ENCODE results near the gene SVIL. TPM values are rescaled to one million over a fixed set of nuclear protein-coding genes. Genes with fewer than 3 reads are reported as not detected.
"Not testable (repeated sequence)": the region's sequence is repeated elsewhere in the genome, so short reads cannot be mapped to it uniquely, and the experiment has no call there.

Gene SVIL
- total and polyA plus RNA-seq, 7 donors, result 8.3 to 1,443 (median 637) TPM

DNA sequence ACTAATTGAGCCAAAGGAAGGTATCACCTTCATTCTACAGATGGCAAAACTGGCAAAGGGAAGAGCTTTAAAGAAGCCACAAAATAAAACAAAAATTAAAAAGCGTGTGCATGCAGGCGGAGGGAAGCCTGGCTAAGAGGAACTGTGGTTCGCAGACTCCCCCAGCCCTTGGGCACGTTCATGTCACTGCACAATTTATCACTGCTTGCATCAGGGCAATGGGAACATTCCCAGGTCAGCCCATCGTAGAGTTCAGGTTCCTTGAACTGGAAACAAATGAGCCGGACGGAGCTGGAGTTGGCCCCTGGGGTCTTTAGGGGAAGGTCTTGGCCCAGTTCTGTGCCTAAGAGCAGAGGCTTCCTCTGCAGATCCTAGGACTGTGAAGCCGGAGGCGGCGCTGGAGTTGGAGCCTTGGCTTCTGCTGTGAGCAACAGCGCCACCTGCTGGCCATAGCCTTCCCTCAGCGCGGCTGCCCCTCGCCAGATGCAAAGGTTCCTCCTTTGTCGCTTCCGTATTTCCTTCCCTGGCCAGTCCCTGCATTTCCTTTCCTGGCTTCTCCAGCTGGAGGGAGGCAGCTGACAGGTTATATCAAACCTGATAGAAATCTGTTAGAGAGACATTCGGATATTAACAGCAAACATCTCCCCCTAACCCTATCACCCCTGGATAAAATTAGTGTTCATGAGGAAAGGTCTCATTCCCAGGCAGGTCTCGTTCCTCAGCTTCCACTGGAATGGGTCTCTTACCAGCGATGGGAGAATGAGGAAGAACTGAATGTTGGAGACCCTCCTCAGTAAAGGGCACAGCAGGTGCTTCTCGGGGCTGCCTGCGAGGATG, 185.8 kb downstream of the SVIL start:
- H3K9me3 ChIP-seq, H3K4me3 ChIP-seq, H3K36me3 ChIP-seq, H3K27me3 ChIP-seq, H3K27ac ChIP-seq: not testable (repeated sequence)
- DNase-seq, result peak; percentile 90
- peaks cover 0 to 20% (median 13%) of the 10 kb centered on the region in 4 donors for H3K4me1 ChIP-seq
- TF ChIP-seq POLR2AphosphoS5 (IDR thresholded peaks at IDR 0.05), result peak in 1 of 4 donors; percentile 36
- TF ChIP-seq, protein P1, sequence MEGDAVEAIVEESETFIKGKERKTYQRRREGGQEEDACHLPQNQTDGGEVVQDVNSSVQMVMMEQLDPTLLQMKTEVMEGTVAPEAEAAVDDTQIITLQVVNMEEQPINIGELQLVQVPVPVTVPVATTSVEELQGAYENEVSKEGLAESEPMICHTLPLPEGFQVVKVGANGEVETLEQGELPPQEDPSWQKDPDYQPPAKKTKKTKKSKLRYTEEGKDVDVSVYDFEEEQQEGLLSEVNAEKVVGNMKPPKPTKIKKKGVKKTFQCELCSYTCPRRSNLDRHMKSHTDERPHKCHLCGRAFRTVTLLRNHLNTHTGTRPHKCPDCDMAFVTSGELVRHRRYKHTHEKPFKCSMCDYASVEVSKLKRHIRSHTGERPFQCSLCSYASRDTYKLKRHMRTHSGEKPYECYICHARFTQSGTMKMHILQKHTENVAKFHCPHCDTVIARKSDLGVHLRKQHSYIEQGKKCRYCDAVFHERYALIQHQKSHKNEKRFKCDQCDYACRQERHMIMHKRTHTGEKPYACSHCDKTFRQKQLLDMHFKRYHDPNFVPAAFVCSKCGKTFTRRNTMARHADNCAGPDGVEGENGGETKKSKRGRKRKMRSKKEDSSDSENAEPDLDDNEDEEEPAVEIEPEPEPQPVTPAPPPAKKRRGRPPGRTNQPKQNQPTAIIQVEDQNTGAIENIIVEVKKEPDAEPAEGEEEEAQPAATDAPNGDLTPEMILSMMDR (IDR thresholded peaks at IDR 0.05), result peak; percentile 50 to 83 (median 62)
- 25 to 37% methylated on average over 21 of the region's 21 CpGs for WGBS, 2 donors
- intact Hi-C loops (cut with DNase I), result loop anchor here (10.0 kb wide), 1 partner anchor 784 kb away; no protein-coding TSS in a partner anchor

DNA sequence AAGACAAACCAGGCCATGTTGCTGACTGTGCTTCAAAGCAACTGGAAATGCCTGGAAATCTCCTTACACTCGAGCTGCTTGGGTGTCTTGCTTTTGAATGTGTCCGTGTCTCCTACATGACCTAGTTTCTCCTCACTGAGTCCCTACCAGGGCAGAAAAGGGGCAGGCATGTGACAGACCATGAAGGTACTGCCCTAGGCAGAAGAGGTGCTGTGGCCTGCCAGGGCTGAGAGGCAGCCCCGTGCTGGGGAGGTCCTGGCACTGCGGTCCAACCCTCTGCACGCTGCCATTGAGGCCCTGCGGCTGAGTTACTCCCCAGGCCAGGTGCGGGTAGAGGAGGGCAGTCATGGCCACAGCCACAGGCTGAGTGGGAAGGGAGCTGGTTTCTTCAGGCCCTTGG, 186.6 kb downstream of the SVIL start:
- peaks cover 0 to 20% (median 15%) of the 10 kb centered on the region in 4 donors for H3K4me1 ChIP-seq
- intact Hi-C loops (cut with DNase I), result loop anchor here (10.0 kb wide), 1 partner anchor 783 kb away; no protein-coding TSS in a partner anchor
- no peak for DNase-seq
- H3K36me3 ChIP-seq, result no peaks in the 10 kb centered on the region
- no peaks in the 10 kb centered on the region for H3K27me3 ChIP-seq
- TF ChIP-seq POLR2A (IDR thresholded peaks at IDR 0.05), result no peak
- no peak for TF ChIP-seq EP300 (IDR thresholded peaks at IDR 0.05)
- TF ChIP-seq, protein P1 (IDR thresholded peaks at IDR 0.05), result no peak
- no peak for TF ChIP-seq POLR2AphosphoS5 (IDR thresholded peaks at IDR 0.05)
- WGBS, 2 donors, result 89 to 90% methylated on average over 7 of the region's 7 CpGs
- H3K4me3 ChIP-seq, result no peak overlapping the region
- H3K9me3 ChIP-seq, result no peaks in the 10 kb centered on the region
- H3K27ac ChIP-seq, result no peak overlapping the region

DNA sequence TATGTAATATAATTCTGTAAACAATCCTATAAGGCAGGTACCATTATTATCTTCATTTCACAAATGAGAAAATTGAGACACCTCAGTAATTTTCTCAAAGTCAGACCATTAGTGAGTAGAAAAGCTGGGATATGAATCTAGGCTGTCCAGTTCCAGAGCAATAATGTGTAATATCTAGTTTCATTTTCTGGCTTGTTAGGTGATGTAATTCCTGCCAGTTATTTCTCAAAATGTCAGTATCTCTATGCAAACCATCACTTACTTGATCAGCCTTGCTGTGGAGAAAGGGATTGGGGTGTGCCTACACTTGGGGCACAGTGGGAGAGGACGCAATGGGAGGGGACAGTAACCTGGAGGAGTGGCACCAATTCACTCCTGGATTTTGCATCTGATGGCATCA, 188.4 kb downstream of the SVIL start:
- no peak overlapping the region for H3K27ac ChIP-seq
- intact Hi-C loops (cut with DNase I), result loop anchor here (10.0 kb wide), 1 partner anchor 782 kb away; no protein-coding TSS in a partner anchor
- H3K27me3 ChIP-seq, result no peaks in the 10 kb centered on the region
- no peaks in the 10 kb centered on the region for H3K36me3 ChIP-seq
- no peak for TF ChIP-seq POLR2AphosphoS5 (IDR thresholded peaks at IDR 0.05)
- TF ChIP-seq, protein P1 (IDR thresholded peaks at IDR 0.05), result no peak
- TF ChIP-seq POLR2A (IDR thresholded peaks at IDR 0.05), result no peak
- no peak for TF ChIP-seq EP300 (IDR thresholded peaks at IDR 0.05)
- no peaks in the 10 kb centered on the region for H3K9me3 ChIP-seq
- H3K4me1 ChIP-seq, result peaks cover 0 to 20% (median 15%) of the 10 kb centered on the region in 4 donors
- 94 to 96% methylated on average over 1 of the region's 1 CpG for WGBS, 2 donors
- H3K4me3 ChIP-seq, result no peak overlapping the region
- no peak for DNase-seq

DNA sequence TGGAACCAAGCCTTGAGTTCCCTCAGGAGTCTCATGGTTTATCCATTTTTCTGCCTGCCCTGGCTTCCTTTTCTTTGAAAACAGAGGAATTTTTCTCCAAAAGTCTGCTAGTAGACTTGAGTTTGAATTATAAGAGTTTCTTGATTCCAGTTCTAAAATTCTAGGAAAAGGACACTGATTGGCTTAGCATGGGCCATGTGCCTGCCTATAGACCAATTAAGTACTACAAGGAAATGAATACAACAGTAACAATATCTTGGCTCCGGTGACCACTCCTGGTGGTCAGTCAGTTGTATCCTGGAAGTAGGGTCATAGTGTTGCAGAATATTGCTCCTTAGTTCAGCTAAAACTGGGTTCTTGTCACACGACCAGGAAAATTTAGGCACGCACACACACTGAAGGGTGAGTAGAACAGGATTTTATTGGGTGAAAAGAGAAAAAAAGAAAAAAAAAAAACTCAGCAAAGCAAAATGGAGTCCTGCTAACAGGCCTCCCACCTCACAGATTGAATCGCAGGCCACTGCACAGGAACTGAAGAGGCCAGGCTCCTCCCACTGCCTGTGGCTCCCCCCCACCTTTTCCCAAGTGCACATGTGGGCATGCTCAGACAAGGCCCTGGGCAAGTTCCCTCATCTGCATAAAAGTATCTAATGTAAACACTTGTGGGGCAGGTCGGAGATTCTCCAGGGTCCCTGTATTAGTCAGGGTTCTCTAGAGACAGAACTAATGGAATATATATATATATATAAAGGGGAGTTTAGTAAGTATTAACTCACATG, 190.8 kb downstream of the SVIL start:
- intact Hi-C loops (cut with DNase I), result loop anchor here (2.0 to 10.0 kb wide), 2 partner anchors 57 to 779 kb away; no protein-coding TSS in a partner anchor
- no peaks in the 10 kb centered on the region for H3K36me3 ChIP-seq
- peaks cover 0 to 2% (median 0%) of the 10 kb centered on the region in 4 donors for H3K9me3 ChIP-seq
- 94% methylated on average over 5 of the region's 5 CpGs for whole genome bisulfite sequencing, 2 donors
- no peak overlapping the region for H3K4me3 ChIP-seq
- peaks cover 0 to 18% (median 12%) of the 10 kb centered on the region in 4 donors for H3K4me1 ChIP-seq
- no peaks in the 10 kb centered on the region for H3K27me3 ChIP-seq
- no peak for TF ChIP-seq POLR2A (IDR thresholded peaks at IDR 0.05)
- TF ChIP-seq, protein P1 (IDR thresholded peaks at IDR 0.05), result no peak
- TF ChIP-seq EP300 (IDR thresholded peaks at IDR 0.05), result no peak
- TF ChIP-seq POLR2AphosphoS5 (IDR thresholded peaks at IDR 0.05), result no peak
- no peak overlapping the region for H3K27ac ChIP-seq
- DNase-seq, result no peak
